OCI-LY3 (cell line): Measurements from ENCODE around the gene LRRC38.

Experiments
- H2AFZ ChIP-seq: fragments of 200-600, 300-600 bp; shearing (Covaris generic); 2 replicates; pipeline ENCODE4 v1.6.0; 2014; ENCODE audit warnings: antibody characterized with exemption, low read depth, low read length
- H3K27ac ChIP-seq: fragments of 200-600, 300-600 bp; sonication (generic); 2 replicates; pipeline ENCODE4 v1.5.1; 2014; ENCODE audit warnings: mild to moderate bottlenecking, low read length, moderate library complexity, mixed read lengths
- H3K27me3 ChIP-seq: fragments of 200-600, 300-600 bp; sonication (generic); 2 replicates; pipeline ENCODE4 v1.6.1; 2014; ENCODE audit warnings: low read depth, low read length, mixed read lengths
- H3K36me3 ChIP-seq: fragments of 200-600, 300-600 bp; sonication (generic); replicated peaks from 2 replicates; pipeline ENCODE3; 2014; ENCODE audit warnings: low read depth, low read length, mixed read lengths
- H3K4me1 ChIP-seq: fragments of 300-600, 200-600 bp; sonication (generic); 2 replicates; pipeline ENCODE4 v1.6.1; 2014; ENCODE audit warnings: low read length, mixed read lengths
- H3K4me2 ChIP-seq: fragments of 200-600, 300-600 bp; sonication (generic); 2 replicates; pipeline ENCODE4 v1.6.1; 2014; ENCODE audit warnings: low read length, mixed read lengths
- H3K4me3 ChIP-seq: fragments of 300-600, 200-600 bp; sonication (generic); 2 replicates; pipeline ENCODE4 v1.5.1; 2014; ENCODE audit warnings: antibody characterized with exemption, mild to moderate bottlenecking, low read length, moderate library complexity
- H3K79me2 ChIP-seq: fragments of 300-600, 200-600 bp; shearing (Covaris generic); 2 replicates; pipeline ENCODE4 v1.6.1; 2014; ENCODE audit warnings: mild to moderate bottlenecking, low read length, mixed read lengths
- H3K9ac ChIP-seq: fragments of 300-600, 200-600 bp; shearing (Covaris generic); 2 replicates; pipeline ENCODE4 v1.6.0; 2014; ENCODE audit warnings: mild to moderate bottlenecking, low read length, moderate library complexity
- H3K9me3 ChIP-seq: fragments of 200-600, 300-600 bp; shearing (Covaris generic); 2 replicates; pipeline ENCODE4 v1.6.1; 2014; ENCODE audit warnings: low read length, mixed read lengths; ENCODE audit not compliant: insufficient read depth
- H4K20me1 ChIP-seq: fragments of 200-600, 300-600 bp; sonication (generic); 2 replicates; pipeline ENCODE4 v1.6.1; 2016; ENCODE audit warnings: low read length, mixed read lengths; ENCODE audit not compliant: insufficient read depth
- CTCF ChIP-seq: fragments of 200-600, 300-600 bp; sonication (generic); IDR thresholded peaks from 2 replicates; pipeline ENCODE4 v1.5.1; 2014; ENCODE audit warnings: antibody characterized with exemption, low read length, low read depth
- EZH2phosphoT487 ChIP-seq: fragments of 200-600 bp; shearing (Covaris generic); IDR thresholded peaks from 2 replicates; pipeline ENCODE4 v1.6.1; 2018; ENCODE audit warnings: antibody characterized with exemption, mixed run types, low read depth

The LRRC38 gene

GRCh38 chr1:13432251-13432650 lies 81.6 kb downstream of the LRRC38 start:
- H3K27me3 ChIP-seq: no peaks in the 10 kb centered on the region
- H3K4me1 ChIP-seq: no peaks in the 10 kb centered on the region
- H3K4me2 ChIP-seq: no peak overlapping the region
- no peak overlapping the region for H3K27ac ChIP-seq
- no peak overlapping the region for H3K4me3 ChIP-seq
- no peaks in the 10 kb centered on the region for H4K20me1 ChIP-seq
- no peak overlapping the region for H2AFZ ChIP-seq
- no peaks in the 10 kb centered on the region for H3K79me2 ChIP-seq
- TF ChIP-seq EZH2phosphoT487 (no peak), CTCF (no peak)
- no peaks in the 10 kb centered on the region for H3K36me3 ChIP-seq
- H3K9me3 ChIP-seq: no peaks in the 10 kb centered on the region
- no peak overlapping the region for H3K9ac ChIP-seq

DNA sequence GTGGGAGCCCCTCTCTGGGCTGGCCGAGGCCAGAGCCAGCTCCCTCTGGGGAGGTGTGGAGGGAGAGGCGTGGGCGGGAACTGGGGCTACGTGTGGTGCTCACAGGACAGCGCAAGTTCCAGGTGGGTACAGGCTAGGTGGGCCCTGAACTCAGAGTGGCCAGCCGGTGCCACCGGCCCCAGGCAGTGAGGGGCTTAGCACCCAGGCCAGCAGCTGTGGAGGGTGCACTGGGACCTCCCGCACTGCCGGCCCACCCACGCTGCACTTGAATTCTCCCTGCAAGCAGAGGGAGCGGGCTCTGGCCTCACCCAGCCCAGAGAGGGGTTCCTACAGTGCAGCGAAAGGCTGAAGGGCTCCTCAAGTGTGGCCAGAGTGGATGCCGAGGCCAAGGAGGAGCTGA lies 83.3 kb downstream of the LRRC38 start:
- H3K9me3 ChIP-seq: no peaks in the 10 kb centered on the region
- H3K4me3 ChIP-seq: no peak overlapping the region
- H3K27me3 ChIP-seq: no peaks in the 10 kb centered on the region
- H3K36me3 ChIP-seq: no peaks in the 10 kb centered on the region
- H3K9ac ChIP-seq: no peak overlapping the region
- no peaks in the 10 kb centered on the region for H4K20me1 ChIP-seq
- H3K27ac ChIP-seq: no peak overlapping the region
- no peaks in the 10 kb centered on the region for H3K79me2 ChIP-seq
- no peaks in the 10 kb centered on the region for H3K4me1 ChIP-seq
- TF ChIP-seq EZH2phosphoT487: no peak
- H2AFZ ChIP-seq: no peak overlapping the region
- no peak overlapping the region for H3K4me2 ChIP-seq
